Gastroesophageal sphincter (tissue), 4 donors: ENCODE data around the gene KDM6A. TPM values are rescaled to one million over a fixed set of nuclear protein-coding genes. Genes with fewer than 3 reads are reported as not detected.

Source experiments
- ATAC-seq: fragments of 150-250 bp; one replicate; pipeline ENCODE4 v1.9.1; 2016; ENCODE audit warnings: mild to moderate bottlenecking, moderate library complexity
- H3K27ac ChIP-seq, 4 donors: fragments of 200-600 bp; sonication (generic) in 3 of 4; 1 replicate in 3 of 4; 2 replicates in 1 of 4; pipeline ENCODE4 v1.5.1; 2016 to 2019
- H3K27me3 ChIP-seq: fragments of 200-600 bp; sonication (generic); one replicate; pipeline ENCODE4 v1.5.1; 2019
- H3K36me3 ChIP-seq, 2 donors: fragments of 200-600 bp; sonication (generic); one replicate each; pipeline ENCODE4 v1.5.1; 2019; ENCODE audit warnings: control low read depth in 1 of 2
- H3K4me1 ChIP-seq, 3 donors: fragments of 200-600 bp; sonication (generic); 1 replicate in 2 of 3; 2 replicates in 1 of 3; pipeline ENCODE4 v1.5.1; 2016 to 2019; ENCODE audit warnings: control low read depth in 2 of 3
- H3K4me3 ChIP-seq, 2 donors: fragments of 200-600 bp; sonication (generic); one replicate each; pipeline ENCODE4 v1.5.1; 2019; ENCODE audit warnings: mild to moderate bottlenecking in 1 of 2, moderate library complexity in 1 of 2
- H3K9me3 ChIP-seq, 3 donors: fragments of 200-600 bp; sonication (generic); one replicate each; pipeline ENCODE4 v1.5.1; 2017 to 2019; ENCODE audit warnings: control low read depth in 2 of 3
- EP300 ChIP-seq: sonication (generic); formaldehyde crosslinking; IDR thresholded peaks from one replicate; pipeline ENCODE4 v1.6.1; 2017; ENCODE audit warnings: antibody characterized with exemption, mild to moderate bottlenecking
- POLR2A ChIP-seq, 2 donors: fragments of 450-650 bp; IDR thresholded peaks; one replicate each; pipeline ENCODE4 v1.6.1; 2017; ENCODE audit warnings: antibody characterized with exemption in 2 of 2, mild to moderate bottlenecking in 2 of 2, moderate library complexity in 1 of 2
- POLR2AphosphoS5 ChIP-seq: sonication (generic); formaldehyde crosslinking; IDR thresholded peaks from one replicate; pipeline ENCODE4 v1.6.1; 2017; ENCODE audit warnings: antibody characterized with exemption
- WGBS, 2 donors: methylation state at CpG; one replicate each; pipeline ENCODE4 v1.1.5; 2018; ENCODE audit warnings: low coverage in 1 of 2; 5-methylcytosine and 5-hydroxymethylcytosine counted together
- total RNA-seq, 4 donors: library from RNA; depleted of rRNA; stranded (reverse); fragments of >200 nt; gene quantifications; one replicate each; pipeline ENCODE4 v1.1.0, GENCODE V29; 2016
- TF ChIP-seq, protein P1 (sequence below), 4 experiments: fragments of 200-600 bp in 2 of 4; fragments of 450-650 bp in 2 of 4; sonication (generic) in 1 of 4; IDR thresholded peaks; one replicate each; pipeline ENCODE4 v1.5.1; 2017 to 2019; ENCODE audit warnings: antibody characterized with exemption in 4 of 4, mild to moderate bottlenecking in 2 of 4, moderate library complexity in 2 of 4

Gene KDM6A
- total RNA-seq, 4 donors from 2014 or later = 17.0 to 28.6 (median 19.9) TPM

GRCh38 chrX:44903107-44903506 is 30.1 kb downstream of the KDM6A start:
- Histone ChIP-seq H3K4me1 (peaks cover 0 to 43% (median 7%) of the 10 kb centered on the region in 3 donors), H3K36me3 (no peaks in the 10 kb centered on the region), H3K9me3 (no peaks in the 10 kb centered on the region), H3K27me3 (no peaks in the 10 kb centered on the region), H3K27ac (no peak overlapping the region), H3K4me3 (no peak overlapping the region)
- TF ChIP-seq POLR2A (IDR thresholded peaks at IDR 0.05) = no peak
- no peak for TF ChIP-seq EP300
- TF ChIP-seq, protein P1, sequence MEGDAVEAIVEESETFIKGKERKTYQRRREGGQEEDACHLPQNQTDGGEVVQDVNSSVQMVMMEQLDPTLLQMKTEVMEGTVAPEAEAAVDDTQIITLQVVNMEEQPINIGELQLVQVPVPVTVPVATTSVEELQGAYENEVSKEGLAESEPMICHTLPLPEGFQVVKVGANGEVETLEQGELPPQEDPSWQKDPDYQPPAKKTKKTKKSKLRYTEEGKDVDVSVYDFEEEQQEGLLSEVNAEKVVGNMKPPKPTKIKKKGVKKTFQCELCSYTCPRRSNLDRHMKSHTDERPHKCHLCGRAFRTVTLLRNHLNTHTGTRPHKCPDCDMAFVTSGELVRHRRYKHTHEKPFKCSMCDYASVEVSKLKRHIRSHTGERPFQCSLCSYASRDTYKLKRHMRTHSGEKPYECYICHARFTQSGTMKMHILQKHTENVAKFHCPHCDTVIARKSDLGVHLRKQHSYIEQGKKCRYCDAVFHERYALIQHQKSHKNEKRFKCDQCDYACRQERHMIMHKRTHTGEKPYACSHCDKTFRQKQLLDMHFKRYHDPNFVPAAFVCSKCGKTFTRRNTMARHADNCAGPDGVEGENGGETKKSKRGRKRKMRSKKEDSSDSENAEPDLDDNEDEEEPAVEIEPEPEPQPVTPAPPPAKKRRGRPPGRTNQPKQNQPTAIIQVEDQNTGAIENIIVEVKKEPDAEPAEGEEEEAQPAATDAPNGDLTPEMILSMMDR (IDR thresholded peaks at IDR 0.05) = no peak
- no peak for TF ChIP-seq POLR2AphosphoS5
- ATAC-seq = no peak
- 40 to 93% methylated on average over 4 of the region's 4 CpGs for WGBS, 2 donors

GRCh38 chrX:44903830-44904530 is 31.0 kb downstream of the KDM6A start:
- peaks cover 0 to 48% (median 7%) of the 10 kb centered on the region in 3 donors for H3K4me1 ChIP-seq
- no peak overlapping the region for H3K4me3 ChIP-seq
- H3K36me3 ChIP-seq = no peaks in the 10 kb centered on the region
- no peak overlapping the region for H3K27ac ChIP-seq
- ATAC-seq = no peak
- H3K27me3 ChIP-seq = no peaks in the 10 kb centered on the region
- TF ChIP-seq, protein P1 (IDR thresholded peaks at IDR 0.05) = no peak
- no peak for TF ChIP-seq EP300
- TF ChIP-seq POLR2AphosphoS5 = no peak
- no peak for TF ChIP-seq POLR2A (IDR thresholded peaks at IDR 0.05)
- no peaks in the 10 kb centered on the region for H3K9me3 ChIP-seq
- WGBS, 2 donors = 80 to 86% methylated on average over 3 to 4 of the region's 4 CpGs

- Histone ChIP-seq H3K9me3 (no peaks in the 10 kb centered on the region), H3K4me3 (no peak overlapping the region), H3K36me3 (no peaks in the 10 kb centered on the region), H3K27me3 (no peaks in the 10 kb centered on the region), H3K27ac (no peak overlapping the region), H3K4me1 (peaks cover 0 to 44% (median 7%) of the 10 kb centered on the region in 3 donors)
- no peak for ATAC-seq
- 29 to 51% methylated on average over 3 to 4 of the region's 4 CpGs for WGBS, 2 donors
- TF ChIP-seq, protein P1 (IDR thresholded peaks at IDR 0.05) = no peak
- TF ChIP-seq EP300 (no peak), POLR2AphosphoS5 (no peak), POLR2A (IDR thresholded peaks at IDR 0.05) (no peak)
Measured at GRCh38 chrX:44904542-44905115, 31.6 kb downstream of the KDM6A start.

DNA sequence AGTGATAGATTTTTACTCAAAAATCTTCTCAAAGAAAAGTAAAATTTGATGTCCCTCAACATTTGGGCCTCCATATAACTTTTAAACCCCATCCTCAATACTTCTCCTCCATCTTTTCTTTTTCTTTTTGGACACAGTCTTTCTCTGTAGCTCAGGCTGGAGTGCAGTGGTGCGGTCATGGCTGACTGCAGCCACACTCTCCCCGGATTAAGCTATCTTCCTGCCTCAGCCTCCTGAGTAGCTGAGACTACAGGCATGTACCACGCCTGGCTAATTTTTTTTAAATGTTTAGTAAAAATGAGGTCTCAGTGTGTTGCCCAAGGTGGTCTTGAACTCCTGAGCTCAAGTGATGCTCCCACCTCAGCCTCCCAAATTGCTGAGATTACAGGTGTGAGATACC is 33.1 kb downstream of the KDM6A start:
- H3K4me1 ChIP-seq = peaks cover 0 to 29% (median 7%) of the 10 kb centered on the region in 3 donors
- no peak overlapping the region for H3K27ac ChIP-seq
- no peak overlapping the region for H3K4me3 ChIP-seq
- 86 to 93% methylated on average over 3 of the region's 3 CpGs for WGBS, 2 donors
- H3K36me3 ChIP-seq = no peaks in the 10 kb centered on the region
- no peaks in the 10 kb centered on the region for H3K9me3 ChIP-seq
- TF ChIP-seq POLR2AphosphoS5 (no peak), EP300 (no peak)
- ATAC-seq = no peak
- no peaks in the 10 kb centered on the region for H3K27me3 ChIP-seq

- peaks cover 0 to 27% (median 7%) of the 10 kb centered on the region in 3 donors for H3K4me1 ChIP-seq
- TF ChIP-seq EP300 (no peak), POLR2A (IDR thresholded peaks at IDR 0.05) (no peak), POLR2AphosphoS5 (no peak)
- TF ChIP-seq, protein P1 (IDR thresholded peaks at IDR 0.05) = no peak
- H3K9me3 ChIP-seq = no peaks in the 10 kb centered on the region
- H3K27ac ChIP-seq = no peak overlapping the region
- no peak for ATAC-seq
- H3K36me3 ChIP-seq = no peaks in the 10 kb centered on the region
- 93 to 96% methylated on average over 4 to 5 of the region's 6 CpGs for WGBS, 2 donors
- H3K4me3 ChIP-seq = no peak overlapping the region
- no peaks in the 10 kb centered on the region for H3K27me3 ChIP-seq
Measured at GRCh38 chrX:44906542-44906941, 33.6 kb downstream of the KDM6A start.
